DMS53 (cell line): ENCODE measurements around the gene KCNMA1.
A peak's percentile ranks its signal among the peaks of the same experiment; 100 is the strongest.

Experiments used
- DNase-seq: peaks from one replicate; lab custom pipeline; 2025; lab: John Stamatoyannopoulos, UW

KCNMA1 gene

DNA sequence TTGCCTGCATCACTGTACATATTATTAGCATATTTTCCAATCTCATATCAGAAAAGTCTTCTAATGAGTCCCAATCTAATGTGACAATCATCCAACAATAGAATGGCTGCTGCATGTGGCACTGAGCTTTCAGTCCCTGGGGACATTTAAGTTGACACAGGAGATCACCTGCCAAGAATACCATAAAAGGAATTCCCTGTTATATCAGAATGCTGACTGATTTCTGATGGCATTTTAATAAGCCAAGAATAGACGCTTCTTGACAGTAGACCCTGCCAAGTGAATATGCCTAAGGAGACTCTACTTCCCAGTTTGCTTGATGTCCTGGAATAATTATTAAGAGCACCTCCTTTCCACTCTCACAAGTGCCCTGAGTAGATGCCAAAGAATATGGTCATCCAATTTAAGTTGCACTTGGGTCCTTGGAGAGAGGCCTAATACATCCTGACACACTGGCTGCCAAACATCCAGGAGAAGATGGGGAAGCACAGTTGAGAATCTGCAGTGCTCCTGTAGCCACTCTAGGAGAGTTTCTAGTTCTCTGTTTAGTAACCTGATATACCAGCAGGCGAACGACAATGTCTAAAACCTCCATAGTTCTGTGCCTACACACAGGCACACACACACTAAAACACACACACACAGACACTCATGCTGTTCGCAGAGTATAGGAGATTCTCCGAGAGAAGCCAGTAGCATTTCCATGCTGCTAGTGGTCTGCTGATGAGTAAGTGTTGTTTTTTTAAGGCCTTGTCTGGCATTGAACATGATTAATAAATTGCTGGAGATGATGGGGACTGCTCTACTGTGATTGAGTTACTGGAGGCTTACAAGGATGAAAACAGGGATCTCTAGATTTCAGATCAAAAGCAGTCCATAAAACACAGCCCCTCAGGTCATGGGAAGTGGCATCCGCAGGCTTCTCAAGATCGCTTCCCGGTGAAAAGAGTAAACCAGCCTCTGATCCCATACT, 369.6 kb downstream of the KCNMA1 start:
- no peak for DNase-seq

DNA sequence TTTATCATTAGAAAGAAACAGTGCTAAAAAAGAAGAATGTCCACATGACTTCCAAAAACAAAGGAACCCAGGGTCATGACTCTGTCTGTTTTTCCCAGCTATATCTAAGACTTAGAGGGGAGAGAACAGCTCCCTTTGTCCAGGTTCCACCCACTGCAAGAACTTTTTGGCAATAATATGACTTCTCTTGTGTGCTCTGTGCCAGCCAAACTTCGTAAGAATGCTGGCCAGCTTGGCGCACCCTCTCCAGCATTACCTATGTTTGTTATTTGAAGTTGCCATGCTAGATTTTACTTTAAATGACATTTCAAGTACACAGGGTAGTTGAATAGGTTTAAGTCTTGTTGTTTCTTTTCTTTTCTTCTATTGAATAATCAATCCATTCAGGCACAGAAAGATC, 371.4 kb downstream of the KCNMA1 start:
- DNase-seq, result no peak

- DNase-seq, result no peak
These were observed 373.1 kb downstream of the KCNMA1 start for GRCh38 chr10:77264527-77264926.

DNA sequence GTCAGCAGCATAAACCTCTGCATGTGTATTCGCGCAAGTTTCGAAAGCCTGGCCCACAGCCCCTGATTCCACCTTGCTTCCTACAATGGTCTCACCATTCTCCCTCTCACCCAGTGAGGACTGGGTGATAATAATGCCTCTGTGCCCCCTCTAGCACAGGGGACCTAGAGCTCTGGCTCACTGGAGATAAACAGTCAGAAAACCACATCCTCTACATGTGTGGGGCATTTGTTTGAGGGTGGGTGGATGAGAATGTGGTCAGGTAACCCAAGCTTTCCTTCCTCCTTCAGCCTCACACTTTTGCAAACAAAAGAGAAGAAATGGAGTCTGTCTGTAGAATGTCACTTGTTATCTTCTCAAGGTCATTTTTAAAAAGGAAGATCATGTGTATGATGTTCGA, 373.5 kb downstream of the KCNMA1 start:
- DNase-seq, result no peak

DNA sequence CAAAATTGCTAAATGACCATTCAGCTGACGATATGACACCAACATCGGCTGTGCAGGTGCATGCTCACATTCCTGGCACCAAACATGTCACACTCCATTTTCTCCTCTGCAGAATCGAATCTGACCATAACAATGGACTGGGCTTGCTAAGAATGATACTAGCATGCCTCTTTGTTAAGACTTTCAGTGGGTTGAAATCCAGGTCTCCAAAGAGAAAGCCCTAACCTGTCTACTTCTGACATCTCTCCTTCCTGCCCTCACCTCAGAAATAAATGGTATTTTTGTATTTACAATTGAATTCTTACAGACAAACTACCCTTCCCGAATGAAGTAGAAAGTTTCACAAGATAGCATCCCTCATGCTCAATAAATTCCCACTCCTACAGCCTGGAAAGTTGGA, 373.9 kb downstream of the KCNMA1 start:
- no peak for DNase-seq

DNA sequence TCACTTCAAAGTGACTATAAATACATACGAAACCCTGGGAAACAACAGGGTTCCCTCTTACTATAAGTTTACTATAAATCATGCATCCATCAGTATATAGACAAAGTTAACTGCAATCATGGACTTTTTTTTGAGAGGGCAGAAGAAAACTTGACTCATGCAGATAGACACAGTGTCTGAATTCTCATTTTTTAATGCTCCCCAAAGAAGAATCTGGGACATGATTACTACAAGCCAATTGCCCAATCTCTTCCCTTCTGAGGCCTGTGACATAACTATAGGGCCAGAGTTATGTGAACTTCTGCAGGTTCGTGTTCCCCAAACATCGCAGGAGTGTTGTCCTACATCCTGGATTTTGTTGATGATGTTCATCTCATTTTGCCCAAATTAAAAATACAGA, 376.5 kb downstream of the KCNMA1 start:
- DNase-seq, result no peak

- DNase-seq, result no peak
These were observed 378.3 kb downstream of the KCNMA1 start for GRCh38 chr10:77259171-77259874.

GRCh38 chr10:77256346-77256745, 381.3 kb downstream of the KCNMA1 start:
- no peak for DNase-seq

DNA sequence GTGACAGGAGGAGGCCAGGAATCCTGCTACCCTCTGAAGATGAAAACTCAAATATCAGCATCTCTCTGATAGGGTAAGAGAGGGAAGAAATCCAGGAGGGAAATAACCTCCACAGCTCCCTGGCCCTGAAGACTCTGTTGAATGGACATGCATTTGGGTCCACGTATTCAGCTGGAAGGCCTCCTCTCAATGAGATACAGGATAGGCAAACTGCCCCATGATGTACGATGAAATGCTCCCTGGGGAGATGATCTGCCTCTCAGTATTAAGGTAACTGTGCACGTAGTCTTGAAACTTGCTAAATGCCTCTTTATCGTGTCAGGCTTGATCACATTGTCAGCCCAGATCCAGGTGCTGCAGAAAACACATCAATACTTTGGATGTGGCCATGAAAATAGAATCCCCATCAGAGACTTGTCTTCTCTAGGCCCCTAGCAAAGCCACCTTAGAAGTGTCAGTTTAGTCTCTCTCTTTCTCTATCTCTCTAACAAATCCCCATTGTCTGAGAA, 384.0 kb downstream of the KCNMA1 start:
- no peak for DNase-seq

DNA sequence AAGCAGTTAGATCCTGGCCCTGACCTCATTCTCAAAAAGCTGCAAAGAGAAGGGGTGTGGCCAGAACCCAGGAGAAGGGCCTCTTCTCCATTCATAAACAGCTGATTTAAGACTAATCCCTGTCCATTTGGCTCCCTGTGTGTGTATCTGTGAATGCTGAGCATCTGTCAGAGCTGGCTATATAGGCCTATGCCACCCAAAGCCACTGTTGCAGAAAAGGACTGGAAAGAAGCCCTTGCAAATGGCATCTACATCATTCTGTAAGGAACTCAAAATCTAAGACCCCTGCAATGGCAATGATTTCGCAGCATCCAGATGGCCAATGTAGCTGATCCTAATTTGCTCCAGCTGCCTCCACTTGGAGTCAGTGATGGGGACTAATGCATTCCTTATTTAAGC, 384.5 kb downstream of the KCNMA1 start:
- DNase-seq, result peak; percentile 6

GRCh38 chr10:77252380-77253146, 385.0 kb downstream of the KCNMA1 start:
- DNase-seq, result no peak

DNA sequence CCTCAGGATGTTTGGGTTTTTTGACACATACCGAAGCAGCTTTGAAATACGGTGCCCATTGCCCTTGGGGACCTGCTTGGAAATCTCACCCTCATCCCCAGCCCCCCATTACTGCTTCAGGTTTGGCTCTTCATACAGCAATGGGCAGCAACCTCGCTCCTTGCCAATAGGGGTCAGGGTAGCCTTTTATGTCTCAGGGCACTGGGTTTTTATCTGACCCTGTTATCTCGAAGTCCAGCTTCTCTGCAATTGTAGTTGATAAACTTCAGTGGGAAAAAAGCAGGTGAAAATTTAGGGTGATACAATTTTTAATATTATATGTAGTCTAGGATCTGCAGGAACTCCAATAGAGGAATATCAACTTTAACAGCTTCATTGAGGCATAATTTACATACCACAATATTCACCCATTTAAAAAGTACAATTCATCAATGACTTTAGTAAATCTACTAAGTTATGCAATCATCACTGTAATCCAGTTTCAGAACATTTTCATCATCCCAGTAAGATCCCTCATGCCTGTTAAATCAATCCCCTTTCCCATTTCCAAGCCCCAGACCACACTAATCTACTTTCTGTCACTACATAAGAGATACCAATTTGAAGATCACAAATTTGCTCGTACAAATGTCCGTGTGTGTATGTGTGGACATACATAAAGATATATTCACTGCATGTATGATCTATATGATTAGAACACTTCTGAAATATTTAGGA, 386.2 kb downstream of the KCNMA1 start:
- DNase-seq, result peak; percentile 71

DNA sequence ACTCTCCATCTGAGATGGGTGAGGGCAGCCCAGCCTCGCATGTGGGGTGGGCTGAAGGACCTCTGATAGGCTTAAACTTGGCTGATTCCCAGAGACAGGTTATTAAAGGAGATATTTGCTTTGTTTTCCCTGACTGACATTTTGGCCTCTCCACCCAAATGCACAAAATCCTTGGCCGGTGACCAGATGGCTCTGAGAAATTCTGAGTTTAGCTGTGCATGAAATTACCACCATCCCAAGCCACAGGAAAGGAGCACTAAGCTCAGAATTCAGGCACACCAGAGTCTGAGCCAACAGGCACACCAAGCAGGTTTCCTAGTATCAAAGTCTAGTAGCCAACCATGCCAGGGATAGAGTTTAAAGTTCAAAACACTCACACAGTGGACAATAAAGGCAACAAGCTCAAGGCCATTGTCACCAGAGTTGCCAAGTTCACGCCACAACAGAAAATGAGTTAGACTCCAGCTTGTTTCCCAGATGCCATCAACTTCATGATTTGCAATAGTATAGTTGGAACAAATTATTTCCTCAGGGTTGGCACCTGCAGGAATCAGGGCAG, 387.6 kb downstream of the KCNMA1 start:
- DNase-seq, result no peak

DNA sequence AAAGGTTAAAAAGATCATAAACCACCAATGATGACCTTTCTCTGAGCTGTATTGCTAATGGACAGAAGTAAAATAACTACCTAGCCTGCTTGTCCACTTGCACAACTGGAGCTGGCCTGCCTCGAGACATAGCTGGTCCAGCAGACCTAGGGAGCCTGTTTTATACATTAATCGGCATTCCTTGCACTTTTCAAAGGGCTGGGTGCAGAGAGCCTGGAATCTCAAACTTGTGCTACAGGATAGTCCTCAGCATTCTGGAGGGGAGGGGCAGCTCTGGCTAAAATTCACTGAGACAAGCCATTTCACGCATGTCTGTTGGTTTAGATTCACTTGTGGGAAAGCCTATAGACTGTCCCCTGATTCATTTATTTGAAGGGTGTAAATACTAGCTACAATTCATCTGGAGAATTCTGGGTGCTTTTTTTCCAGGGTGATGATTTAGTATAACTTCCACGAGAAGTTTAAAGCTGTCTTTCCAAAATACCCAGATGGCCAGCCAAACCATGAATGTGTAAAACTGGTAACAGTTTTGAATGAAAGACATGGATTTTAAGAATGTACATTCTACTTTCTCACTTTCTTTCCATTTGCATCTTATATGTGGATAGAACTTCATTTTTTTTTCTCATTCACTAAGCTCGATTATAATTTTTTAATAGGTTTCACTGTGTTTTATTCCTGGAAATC, 389.4 kb downstream of the KCNMA1 start:
- no peak for DNase-seq

- DNase-seq, result peak; percentile 63
These were observed 390.3 kb downstream of the KCNMA1 start for GRCh38 chr10:77247031-77247990.

- DNase-seq, result no peak
These were observed 391.7 kb downstream of the KCNMA1 start for GRCh38 chr10:77245953-77246352.

GRCh38 chr10:77244746-77245145, 392.9 kb downstream of the KCNMA1 start:
- DNase-seq, result no peak

DNA sequence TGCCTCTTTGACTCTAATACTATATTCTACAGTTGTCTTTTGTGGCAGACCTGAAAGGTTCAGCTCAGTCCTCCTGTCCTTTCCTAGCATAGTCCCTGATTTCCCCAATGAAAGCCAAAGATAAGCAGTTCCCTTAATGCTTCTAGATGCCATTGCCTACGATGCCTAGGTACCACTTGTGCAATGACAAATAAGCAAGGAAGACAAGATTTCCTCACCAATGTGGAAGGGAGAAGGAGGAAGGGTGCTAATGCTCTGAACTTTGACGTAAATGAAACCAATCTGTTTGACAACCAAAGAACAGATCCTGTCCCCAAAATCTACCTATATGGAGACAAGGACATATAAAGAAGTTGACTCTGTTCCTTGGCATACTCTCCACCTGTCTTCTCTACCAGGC, 393.3 kb downstream of the KCNMA1 start:
- DNase-seq, result no peak

- no peak for DNase-seq
These were observed 396.3 kb downstream of the KCNMA1 start for GRCh38 chr10:77241350-77241725.
